NT2/D1 (cell line): ENCODE measurements around the gene GALNT1.

Experiments
- DNase-seq: peaks from one replicate; pipeline ENCODE4 v3.0.0-alpha.2; 2011; ENCODE audit warnings: low read depth, low spot score
- H3K27me3 ChIP-seq: 2 replicates; pipeline ENCODE4 v1.6.0; 2011; ENCODE audit warnings: mild to moderate bottlenecking; ENCODE audit not compliant: insufficient read length, insufficient read depth
- H3K36me3 ChIP-seq: 2 replicates; pipeline ENCODE4 v1.6.1; 2011; ENCODE audit warnings: mild to moderate bottlenecking, low read length, mixed read lengths; ENCODE audit not compliant: insufficient read depth, insufficient read length
- H3K4me1 ChIP-seq: 2 replicates; pipeline ENCODE4 v1.5.1; 2011; ENCODE audit not compliant: insufficient read depth, insufficient read length
- H3K4me3 ChIP-seq: 2 replicates; pipeline ENCODE4 v1.5.1; 2011; ENCODE audit warnings: low read depth; ENCODE audit not compliant: insufficient read length
- H3K9ac ChIP-seq: 2 replicates; pipeline ENCODE4 v1.6.0; 2011; ENCODE audit warnings: low read depth; ENCODE audit not compliant: insufficient read length
- H3K9me3 ChIP-seq: 2 replicates; pipeline ENCODE4 v1.5.1; 2011; ENCODE audit warnings: mild to moderate bottlenecking, low read length; ENCODE audit not compliant: insufficient read depth
- SUZ12 ChIP-seq: IDR thresholded peaks from 2 replicates; pipeline ENCODE4 v1.6.1; 2011; ENCODE audit not compliant: insufficient read length, insufficient read depth; ENCODE audit errors: extremely low read depth
- YY1 ChIP-seq: IDR thresholded peaks from 2 replicates; pipeline ENCODE4 v1.6.1; 2011; ENCODE audit not compliant: insufficient read length, insufficient read depth
- ZNF274 ChIP-seq: IDR thresholded peaks from 2 replicates; pipeline ENCODE4 v1.6.1; 2011; ENCODE audit warnings: mild to moderate bottlenecking, low read depth, low read length

The GALNT1 gene

GRCh38 chr18:35610724-35611123 is 29.2 kb downstream of the GALNT1 start:
- TF ChIP-seq SUZ12 = no peak
- no peak for TF ChIP-seq YY1
- TF ChIP-seq ZNF274 = no peak
- H3K9ac ChIP-seq = no peak overlapping the region
- H3K36me3 ChIP-seq = no peaks in the 10 kb centered on the region
- no peak overlapping the region for H3K4me3 ChIP-seq
- no peaks in the 10 kb centered on the region for H3K9me3 ChIP-seq
- no peaks in the 10 kb centered on the region for H3K27me3 ChIP-seq
- DNase-seq = no peak
- H3K4me1 ChIP-seq = no peaks in the 10 kb centered on the region

- Histone ChIP-seq H3K36me3 (no peaks in the 10 kb centered on the region), H3K27me3 (no peaks in the 10 kb centered on the region), H3K4me1 (no peaks in the 10 kb centered on the region), H3K9me3 (no peaks in the 10 kb centered on the region), H3K9ac (no peak overlapping the region), H3K4me3 (no peak overlapping the region)
- DNase-seq = no peak
- TF ChIP-seq YY1 (no peak), SUZ12 (no peak), ZNF274 (no peak)
Measured at GRCh38 chr18:35611518-35611917, 30.0 kb downstream of the GALNT1 start.

- Histone ChIP-seq H3K27me3 (no peaks in the 10 kb centered on the region), H3K4me1 (peaks cover 2% of the 10 kb centered on the region), H3K36me3 (no peaks in the 10 kb centered on the region), H3K4me3 (no peak overlapping the region), H3K9me3 (no peaks in the 10 kb centered on the region), H3K9ac (no peak overlapping the region)
- TF ChIP-seq ZNF274 (no peak), SUZ12 (no peak), YY1 (no peak)
- no peak for DNase-seq
Measured at GRCh38 chr18:35616074-35616473, 34.5 kb downstream of the GALNT1 start.

- no peaks in the 10 kb centered on the region for H3K27me3 ChIP-seq
- no peaks in the 10 kb centered on the region for H3K9me3 ChIP-seq
- TF ChIP-seq SUZ12 = no peak
- TF ChIP-seq YY1 = no peak
- TF ChIP-seq ZNF274 = no peak
- H3K36me3 ChIP-seq = no peaks in the 10 kb centered on the region
- H3K9ac ChIP-seq = no peak overlapping the region
- peaks cover 2% of the 10 kb centered on the region for H3K4me1 ChIP-seq
- no peak overlapping the region for H3K4me3 ChIP-seq
- DNase-seq = no peak
Measured at GRCh38 chr18:35616664-35617423, 35.3 kb downstream of the GALNT1 start.

- TF ChIP-seq YY1 (no peak), SUZ12 (no peak), ZNF274 (no peak)
- Histone ChIP-seq H3K36me3 (no peaks in the 10 kb centered on the region), H3K9me3 (no peaks in the 10 kb centered on the region), H3K9ac (no peak overlapping the region), H3K4me3 (no peak overlapping the region), H3K27me3 (no peaks in the 10 kb centered on the region), H3K4me1 (peaks cover 2% of the 10 kb centered on the region)
- DNase-seq = no peak
Measured at GRCh38 chr18:35617865-35618264, 36.3 kb downstream of the GALNT1 start.

GRCh38 chr18:35618289-35618688 is 36.7 kb downstream of the GALNT1 start:
- Histone ChIP-seq H3K4me1 (peaks cover 2% of the 10 kb centered on the region), H3K27me3 (no peaks in the 10 kb centered on the region), H3K36me3 (no peaks in the 10 kb centered on the region), H3K9ac (no peak overlapping the region), H3K9me3 (no peaks in the 10 kb centered on the region), H3K4me3 (no peak overlapping the region)
- TF ChIP-seq YY1 (no peak), SUZ12 (no peak), ZNF274 (no peak)
- DNase-seq = no peak

- no peak for DNase-seq
- Histone ChIP-seq H3K9ac (no peak overlapping the region), H3K4me1 (peaks cover 2% of the 10 kb centered on the region), H3K36me3 (no peaks in the 10 kb centered on the region), H3K27me3 (no peaks in the 10 kb centered on the region), H3K4me3 (no peak overlapping the region), H3K9me3 (no peaks in the 10 kb centered on the region)
- TF ChIP-seq SUZ12 = no peak
- no peak for TF ChIP-seq ZNF274
- no peak for TF ChIP-seq YY1
Measured at GRCh38 chr18:35618696-35619095, 37.2 kb downstream of the GALNT1 start.

- TF ChIP-seq YY1 (no peak), ZNF274 (no peak), SUZ12 (no peak)
- H3K27me3 ChIP-seq = no peaks in the 10 kb centered on the region
- no peak overlapping the region for H3K9ac ChIP-seq
- H3K4me1 ChIP-seq = peaks cover 2% of the 10 kb centered on the region
- H3K9me3 ChIP-seq = no peaks in the 10 kb centered on the region
- no peak overlapping the region for H3K4me3 ChIP-seq
- no peak for DNase-seq
- H3K36me3 ChIP-seq = no peaks in the 10 kb centered on the region
Measured at GRCh38 chr18:35619464-35619863, 37.9 kb downstream of the GALNT1 start.
